GM12801 (cell line): ENCODE measurements around the gene CAPN12.

Experiments used
- TF ChIP-seq, protein P1 (sequence below): IDR thresholded peaks from one replicate; pipeline ENCODE4 v1.5.1; 2011; ENCODE audit warnings: control low read depth; ENCODE audit not compliant: insufficient read length; ENCODE audit errors: extremely low read depth

The CAPN12 gene

GRCh38 chr19:38717855-38718254 is 26.4 kb downstream of the CAPN12 start:
- TF ChIP-seq, protein P1, sequence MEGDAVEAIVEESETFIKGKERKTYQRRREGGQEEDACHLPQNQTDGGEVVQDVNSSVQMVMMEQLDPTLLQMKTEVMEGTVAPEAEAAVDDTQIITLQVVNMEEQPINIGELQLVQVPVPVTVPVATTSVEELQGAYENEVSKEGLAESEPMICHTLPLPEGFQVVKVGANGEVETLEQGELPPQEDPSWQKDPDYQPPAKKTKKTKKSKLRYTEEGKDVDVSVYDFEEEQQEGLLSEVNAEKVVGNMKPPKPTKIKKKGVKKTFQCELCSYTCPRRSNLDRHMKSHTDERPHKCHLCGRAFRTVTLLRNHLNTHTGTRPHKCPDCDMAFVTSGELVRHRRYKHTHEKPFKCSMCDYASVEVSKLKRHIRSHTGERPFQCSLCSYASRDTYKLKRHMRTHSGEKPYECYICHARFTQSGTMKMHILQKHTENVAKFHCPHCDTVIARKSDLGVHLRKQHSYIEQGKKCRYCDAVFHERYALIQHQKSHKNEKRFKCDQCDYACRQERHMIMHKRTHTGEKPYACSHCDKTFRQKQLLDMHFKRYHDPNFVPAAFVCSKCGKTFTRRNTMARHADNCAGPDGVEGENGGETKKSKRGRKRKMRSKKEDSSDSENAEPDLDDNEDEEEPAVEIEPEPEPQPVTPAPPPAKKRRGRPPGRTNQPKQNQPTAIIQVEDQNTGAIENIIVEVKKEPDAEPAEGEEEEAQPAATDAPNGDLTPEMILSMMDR, result no peak

- TF ChIP-seq, protein P1, result no peak
Observed at GRCh38 chr19:38717051-38717450, 27.2 kb downstream of the CAPN12 start.

- TF ChIP-seq, protein P1, result no peak
Observed at GRCh38 chr19:38715555-38715954, 28.7 kb downstream of the CAPN12 start.

- TF ChIP-seq, protein P1, result no peak
Observed at GRCh38 chr19:38714354-38714778, 29.9 kb downstream of the CAPN12 start.

DNA sequence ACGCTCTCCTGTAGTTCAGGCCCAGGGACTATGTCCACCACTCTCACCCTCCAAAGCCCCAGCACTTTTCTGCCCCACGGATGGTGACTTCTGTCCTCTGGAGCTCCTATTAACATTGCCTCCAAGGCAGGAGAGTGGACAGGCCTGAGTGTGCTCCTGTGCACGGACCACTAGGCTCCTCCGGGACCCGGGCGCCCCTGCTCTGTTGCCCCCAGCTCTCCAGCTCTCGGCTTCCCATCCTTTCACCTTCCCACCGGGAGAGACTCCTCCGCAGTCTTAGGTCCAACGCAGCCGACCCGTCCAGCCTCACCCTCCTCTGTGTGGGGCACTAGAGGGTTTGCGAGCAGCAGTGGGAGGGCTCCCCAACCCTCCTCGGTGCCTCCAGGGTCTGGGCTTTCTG is 30.4 kb downstream of the CAPN12 start:
- TF ChIP-seq, protein P1, result no peak

DNA sequence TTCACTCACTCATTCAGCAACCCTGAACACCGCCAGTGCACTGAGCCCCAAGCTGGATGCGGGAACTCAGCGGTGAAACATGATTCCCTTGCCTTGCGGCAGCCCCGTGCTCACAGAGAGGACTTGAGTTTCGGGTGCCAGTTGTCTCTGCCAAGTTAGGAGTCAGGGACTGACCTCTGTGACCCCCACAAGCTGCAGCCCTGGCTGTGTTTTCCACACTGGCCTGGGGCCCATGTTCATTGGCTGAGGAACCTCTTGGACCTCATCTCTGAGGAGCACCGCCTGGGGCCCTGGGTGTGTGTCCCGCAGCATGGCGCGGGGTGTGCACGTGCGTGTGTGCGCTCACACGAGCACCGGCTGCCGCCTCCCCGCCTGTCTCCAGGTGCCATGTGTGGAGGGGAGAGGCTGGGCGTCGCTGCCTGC is 31.0 kb downstream of the CAPN12 start:
- TF ChIP-seq, protein P1, result no peak

GRCh38 chr19:38712161-38712748 is 32.0 kb downstream of the CAPN12 start:
- TF ChIP-seq, protein P1, result no peak
